PC-3 (cell line): ENCODE measurements around the gene FRAT1.

Experiments used
- EZH2phosphoT487 ChIP-seq: fragments of 300-600 bp; sonication (generic); IDR thresholded peaks from 2 replicates; pipeline ENCODE4 v1.6.1; 2018; ENCODE audit warnings: mild to moderate bottlenecking, antibody characterized with exemption, low read length, borderline replicate concordance
- TF ChIP-seq, protein P1 (sequence below): fragments of 300-600 bp; sonication (generic); conservative IDR thresholded peaks from 2 replicates; pipeline ENCODE4 v1.5.1; 2017; ENCODE audit warnings: antibody characterized with exemption, low read depth, mild to moderate bottlenecking, low read length

DNA sequence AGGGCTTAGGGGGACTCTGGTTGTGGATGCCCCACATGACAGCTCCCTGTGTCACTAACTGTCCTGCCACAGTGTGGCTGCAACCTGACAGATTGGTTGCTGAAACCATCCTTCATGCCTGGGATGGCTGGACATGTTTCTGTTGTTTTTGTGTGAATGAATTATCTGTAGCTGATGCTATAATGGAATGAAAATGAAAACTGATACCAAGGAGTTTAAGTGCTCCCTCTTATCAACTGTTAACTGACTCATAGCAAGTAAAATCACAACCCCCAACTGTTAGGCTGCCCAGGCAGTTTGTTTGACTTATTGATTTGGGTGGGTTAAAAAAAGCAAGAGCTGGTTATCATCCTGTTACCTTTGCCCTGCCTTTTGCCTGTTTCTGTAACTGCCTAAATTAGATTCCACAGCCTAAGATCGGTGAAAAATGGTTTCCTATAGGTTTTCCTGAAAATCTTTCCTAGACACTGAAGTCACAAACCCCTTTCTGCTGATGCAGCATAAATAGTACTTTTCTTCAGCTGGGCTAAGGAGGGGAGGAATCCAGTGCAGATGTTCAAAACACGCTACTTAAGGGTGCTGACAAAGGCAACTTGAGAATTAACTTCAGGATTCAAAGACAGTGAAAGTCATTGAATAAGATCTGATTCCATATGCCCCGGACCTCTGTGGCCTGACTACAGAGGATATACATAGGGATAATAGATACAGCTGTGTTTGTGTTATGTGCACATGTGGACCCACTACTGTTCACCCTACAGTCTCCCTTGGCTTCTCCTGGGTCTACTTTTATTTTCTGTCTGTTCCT is 9.8 kb downstream of the FRAT1 start:
- TF ChIP-seq, protein P1, sequence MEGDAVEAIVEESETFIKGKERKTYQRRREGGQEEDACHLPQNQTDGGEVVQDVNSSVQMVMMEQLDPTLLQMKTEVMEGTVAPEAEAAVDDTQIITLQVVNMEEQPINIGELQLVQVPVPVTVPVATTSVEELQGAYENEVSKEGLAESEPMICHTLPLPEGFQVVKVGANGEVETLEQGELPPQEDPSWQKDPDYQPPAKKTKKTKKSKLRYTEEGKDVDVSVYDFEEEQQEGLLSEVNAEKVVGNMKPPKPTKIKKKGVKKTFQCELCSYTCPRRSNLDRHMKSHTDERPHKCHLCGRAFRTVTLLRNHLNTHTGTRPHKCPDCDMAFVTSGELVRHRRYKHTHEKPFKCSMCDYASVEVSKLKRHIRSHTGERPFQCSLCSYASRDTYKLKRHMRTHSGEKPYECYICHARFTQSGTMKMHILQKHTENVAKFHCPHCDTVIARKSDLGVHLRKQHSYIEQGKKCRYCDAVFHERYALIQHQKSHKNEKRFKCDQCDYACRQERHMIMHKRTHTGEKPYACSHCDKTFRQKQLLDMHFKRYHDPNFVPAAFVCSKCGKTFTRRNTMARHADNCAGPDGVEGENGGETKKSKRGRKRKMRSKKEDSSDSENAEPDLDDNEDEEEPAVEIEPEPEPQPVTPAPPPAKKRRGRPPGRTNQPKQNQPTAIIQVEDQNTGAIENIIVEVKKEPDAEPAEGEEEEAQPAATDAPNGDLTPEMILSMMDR, result no peak
- TF ChIP-seq EZH2phosphoT487, result no peak
